ENCODE measurements around the gene C2orf81.
"Not testable (repeated sequence)": the region's sequence is repeated elsewhere in the genome, so short reads cannot be mapped to it uniquely, and the experiment has no call there.

The C2orf81 gene

DNA sequence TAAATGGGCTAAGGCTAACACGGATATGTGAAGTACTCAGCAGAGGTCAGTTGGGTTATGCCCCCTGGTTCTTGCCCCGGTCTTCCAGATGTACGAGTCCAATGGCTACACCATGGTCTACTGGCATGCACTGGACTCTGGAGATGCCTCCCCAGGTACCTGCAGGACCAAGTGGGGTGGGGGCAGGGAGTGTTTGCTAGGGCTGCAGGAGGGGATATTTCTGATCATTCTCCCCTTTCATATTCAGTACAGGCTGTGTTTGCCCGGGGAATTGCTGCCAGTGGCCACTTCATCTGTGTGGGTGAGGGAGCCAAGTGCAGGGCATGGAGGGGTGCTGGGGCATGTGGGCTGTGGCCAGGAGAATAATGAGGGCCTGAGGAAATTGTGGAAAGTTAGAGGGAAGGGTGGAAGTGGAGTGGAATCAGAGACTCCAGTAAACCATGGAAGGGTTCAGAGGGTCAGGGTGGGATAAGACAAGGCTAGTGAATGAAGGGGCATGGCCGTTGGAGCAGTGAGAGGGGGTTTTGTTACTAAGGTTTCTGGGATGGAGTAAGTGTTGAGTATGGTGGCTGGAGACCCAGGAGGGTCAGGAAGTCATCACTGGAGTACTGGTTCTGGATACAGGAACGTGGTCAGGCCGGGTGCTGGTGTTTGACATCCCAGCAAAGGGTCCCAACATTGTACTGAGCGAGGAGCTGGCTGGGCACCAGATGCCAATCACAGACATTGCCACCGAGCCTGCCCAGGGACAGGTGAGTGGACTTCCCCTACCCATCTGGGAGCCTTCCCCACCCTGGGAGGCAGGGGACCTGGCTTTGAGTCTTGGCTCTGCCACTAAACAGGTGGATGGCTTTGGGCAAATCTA, 2.0 kb upstream of the C2orf81 start:
- DNase-seq (ENCODE audit: low read depth in 2 of 2, low spot score in 1 of 2): no peak

DNA sequence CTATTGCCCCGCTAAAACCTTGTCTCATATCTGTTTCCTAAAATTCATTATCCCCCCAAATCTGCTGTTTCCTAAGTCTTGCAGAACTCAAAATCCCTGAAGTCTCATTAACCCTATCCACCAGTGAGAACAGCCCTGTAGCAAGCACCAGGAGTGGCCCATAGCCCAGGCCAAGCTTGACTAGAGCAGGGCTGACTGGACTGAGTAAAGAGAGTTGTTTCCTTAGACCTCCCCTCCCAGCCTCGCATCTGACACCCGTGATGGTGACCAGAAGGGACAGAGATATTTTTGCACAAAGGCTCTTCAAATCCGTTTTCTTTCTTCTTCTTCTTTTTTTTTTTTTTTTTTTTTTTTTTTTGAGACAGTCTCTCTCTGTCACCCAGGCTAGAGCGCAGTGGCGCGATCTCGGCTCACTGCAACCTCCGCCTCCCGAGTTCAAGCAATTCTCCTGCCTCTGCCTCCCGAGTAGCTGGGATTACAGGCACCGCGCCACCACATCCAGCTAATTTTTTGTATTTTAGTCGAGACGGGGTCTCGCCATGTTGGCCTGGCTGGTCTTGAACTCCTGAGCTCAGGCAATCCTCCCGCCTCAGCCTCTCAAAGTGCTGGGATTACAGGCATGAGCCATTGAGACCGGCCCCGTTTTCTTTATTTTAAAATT, 846 bp downstream of the C2orf81 start:
- not testable (repeated sequence) for DNase-seq (ENCODE audit: low read depth in 2 of 2, low spot score in 1 of 2)

- no peak for DNase-seq (ENCODE audit: low read depth in 2 of 2, low spot score in 1 of 2)
Observed at GRCh38 chr2:74420006-74420405, 1.4 kb downstream of the C2orf81 start.

DNA sequence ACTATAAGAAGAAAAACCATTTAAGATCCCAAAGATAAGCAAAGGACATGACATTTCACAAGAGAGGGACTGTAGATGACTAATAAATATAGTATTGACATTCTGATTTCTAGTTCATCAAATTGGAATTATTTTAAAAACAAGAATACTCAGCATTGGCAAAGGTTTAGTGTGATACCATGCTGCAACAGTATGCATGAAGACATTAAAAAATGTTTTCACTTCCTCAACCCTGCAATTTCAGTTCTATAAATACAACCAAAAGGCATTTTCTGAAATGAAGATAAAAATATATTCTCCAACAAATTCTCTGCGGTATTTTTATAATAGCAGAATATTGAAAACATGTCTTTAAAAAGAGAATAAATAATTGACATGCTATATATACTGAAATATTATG, 2.1 kb downstream of the C2orf81 start:
- no peak for DNase-seq (ENCODE audit: low read depth in 2 of 2, low spot score in 1 of 2)

- no peak for DNase-seq (ENCODE audit: low read depth in 2 of 2, low spot score in 1 of 2)
Observed at GRCh38 chr2:74418312-74418711, 3.1 kb downstream of the C2orf81 start.

- DNase-seq (ENCODE audit: low read depth in 2 of 2, low spot score in 1 of 2): no peak
Observed at GRCh38 chr2:74417763-74418162, 3.7 kb downstream of the C2orf81 start.

- no peak for DNase-seq (ENCODE audit: low read depth in 2 of 2, low spot score in 1 of 2)
Observed at GRCh38 chr2:74417197-74417596, 4.2 kb downstream of the C2orf81 start.

DNA sequence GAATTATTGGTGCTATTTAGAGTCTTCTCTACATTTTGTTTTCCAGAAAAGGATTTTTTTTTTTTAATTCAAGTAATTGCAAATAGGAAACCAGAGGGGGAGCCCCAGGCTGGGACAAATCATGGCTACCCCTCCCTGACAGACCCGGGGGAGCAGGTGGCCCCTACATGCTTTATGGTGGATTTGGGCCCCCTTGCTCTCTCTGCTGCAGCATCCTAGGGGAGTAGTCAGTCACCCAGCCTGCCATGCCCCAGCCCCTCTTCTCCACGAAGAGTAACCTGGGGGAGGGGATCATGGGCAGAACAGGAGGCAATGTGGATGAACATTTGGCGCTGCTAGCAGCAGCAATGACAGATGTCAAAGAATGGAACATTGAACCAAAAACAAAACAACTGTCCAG, 4.6 kb downstream of the C2orf81 start:
- no peak for DNase-seq (ENCODE audit: low read depth in 2 of 2, low spot score in 1 of 2)

GRCh38 chr2:74415762-74416395, 5.5 kb downstream of the C2orf81 start:
- no peak for DNase-seq (ENCODE audit: low read depth in 2 of 2, low spot score in 1 of 2)

DNA sequence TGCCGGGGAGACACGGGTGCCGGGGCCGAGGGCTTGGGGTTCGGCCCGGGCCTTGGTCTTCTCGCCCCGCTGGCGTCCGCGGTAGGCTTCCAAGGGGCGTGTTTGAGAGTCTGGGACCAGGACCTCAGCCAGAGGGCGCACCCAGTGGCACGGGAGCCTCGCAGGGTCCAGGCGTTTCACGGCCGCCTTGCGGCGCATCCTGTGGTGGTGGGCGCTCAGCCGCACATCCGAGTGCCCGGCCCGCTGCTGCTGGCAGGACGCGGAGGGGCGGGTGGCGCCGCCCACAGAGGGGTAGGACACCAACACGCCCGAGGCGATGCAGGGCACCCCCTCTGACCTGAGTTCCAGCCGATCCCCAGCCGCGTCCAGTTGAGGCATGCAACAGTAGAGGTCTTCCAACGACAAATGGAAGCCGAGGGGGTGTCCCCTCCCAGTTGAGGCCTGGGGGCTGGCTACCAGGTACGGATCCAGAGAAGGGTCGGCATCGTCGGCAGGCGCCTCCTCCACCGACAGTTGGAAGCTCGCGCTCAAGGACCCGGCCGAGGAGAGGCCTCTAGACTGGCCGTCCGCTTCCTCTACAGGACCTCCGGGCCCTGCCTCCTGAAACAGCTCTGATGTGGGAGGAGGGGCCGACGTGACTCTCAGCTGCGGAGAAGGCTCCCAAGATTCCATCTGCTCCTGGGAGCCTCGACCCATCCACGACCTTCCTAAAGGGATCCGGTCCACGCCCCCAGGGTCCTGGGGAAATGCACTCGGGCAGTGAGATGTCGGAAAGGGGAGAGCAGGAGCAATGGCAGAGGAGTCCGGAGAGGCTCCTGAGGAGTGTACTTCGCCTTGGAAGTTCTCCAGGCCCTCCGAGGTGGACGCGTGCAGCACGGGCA, 6.3 kb downstream of the C2orf81 start:
- no peak for DNase-seq (ENCODE audit: low read depth in 2 of 2, low spot score in 1 of 2)

- DNase-seq (ENCODE audit: low read depth in 2 of 2, low spot score in 1 of 2): no peak
Observed at GRCh38 chr2:74414441-74414840, 7.0 kb downstream of the C2orf81 start.

- DNase-seq (ENCODE audit: low read depth in 2 of 2, low spot score in 1 of 2): no peak
Observed at GRCh38 chr2:74413001-74413698, 8.3 kb downstream of the C2orf81 start.

DNA sequence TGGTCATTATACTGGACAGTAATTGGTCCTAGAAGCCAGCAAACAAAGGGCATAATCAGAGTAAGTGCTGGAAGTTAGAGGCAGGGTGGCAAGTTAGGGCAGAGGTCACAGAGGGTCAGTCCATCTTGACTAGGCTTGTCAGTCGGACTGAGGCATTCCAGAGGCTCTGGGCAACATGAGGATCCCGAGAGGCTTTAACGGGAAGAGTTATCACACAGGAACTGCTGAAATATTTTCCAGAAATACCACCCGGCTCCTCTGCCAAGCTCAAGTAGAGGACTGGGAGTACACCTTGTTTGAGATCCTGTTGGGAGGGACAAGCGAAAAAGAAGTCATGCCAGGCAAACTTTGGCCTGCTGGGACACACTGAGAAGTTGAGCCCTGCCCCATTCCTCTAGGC, 13.7 kb downstream of the C2orf81 start:
- no peak for DNase-seq (ENCODE audit: low read depth in 2 of 2, low spot score in 1 of 2)

DNA sequence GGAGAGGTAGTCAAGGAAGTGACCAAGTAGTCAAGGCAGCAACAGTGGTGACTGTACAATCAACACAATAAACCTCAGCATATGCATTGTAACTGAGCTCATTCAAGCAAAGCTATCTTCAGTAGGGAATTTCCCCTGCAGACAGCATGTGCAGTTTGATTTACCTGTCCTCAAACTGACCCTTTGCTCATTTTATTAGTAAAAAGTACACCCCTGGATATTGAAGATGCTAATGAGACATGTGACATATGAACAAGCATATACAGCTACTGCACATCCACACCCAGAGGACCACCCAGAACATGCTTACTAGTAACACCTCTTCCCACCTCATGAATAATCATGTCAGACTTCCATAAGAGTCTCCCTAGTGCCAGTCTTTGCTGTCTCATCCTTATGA, 15.4 kb downstream of the C2orf81 start:
- DNase-seq (ENCODE audit: low read depth in 2 of 2, low spot score in 1 of 2): no peak

DNA sequence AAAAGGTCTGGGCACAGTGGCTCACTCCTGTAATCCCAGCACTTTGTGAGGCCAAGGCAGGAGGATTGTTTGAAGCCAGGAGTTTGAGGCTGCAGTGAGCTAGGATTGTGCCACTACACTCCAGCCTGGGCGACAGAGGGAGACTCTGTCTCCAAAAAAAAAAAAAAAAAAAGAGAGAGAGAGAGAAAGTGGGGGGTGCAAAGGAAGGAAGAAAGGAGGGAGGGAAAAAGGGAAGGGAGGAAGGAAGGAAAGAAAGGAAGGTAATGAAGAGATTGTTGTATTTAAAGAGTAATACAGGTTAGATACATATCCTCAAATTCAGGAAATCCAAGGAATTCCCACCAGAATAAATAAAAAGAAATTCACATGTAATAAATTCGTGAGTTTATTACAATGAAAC, 19.5 kb downstream of the C2orf81 start:
- DNase-seq (ENCODE audit: low read depth in 2 of 2, low spot score in 1 of 2): no peak

DNA sequence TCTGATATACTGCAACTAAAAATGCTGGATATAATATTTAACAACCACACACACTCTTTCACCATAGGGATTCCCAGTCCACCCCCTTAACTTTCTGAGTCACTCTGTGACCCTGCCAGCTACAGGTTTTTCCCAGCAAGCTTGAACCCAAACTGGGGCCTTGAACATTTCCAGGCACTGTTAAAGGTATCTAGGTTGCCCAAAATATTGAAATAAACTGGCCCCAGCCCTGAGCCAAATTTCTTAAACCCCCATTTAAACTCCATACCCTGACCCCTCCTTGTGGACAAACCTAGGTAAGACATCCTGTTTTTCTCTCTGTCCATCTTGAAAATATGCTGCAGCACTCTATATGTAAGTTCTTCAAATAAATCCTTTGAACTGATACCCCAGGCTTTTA, 21.6 kb downstream of the C2orf81 start:
- no peak for DNase-seq (ENCODE audit: low read depth in 2 of 2, low spot score in 1 of 2)

- DNase-seq (ENCODE audit: low read depth in 2 of 2, low spot score in 1 of 2): no peak
Observed at GRCh38 chr2:74396149-74396548, 25.3 kb downstream of the C2orf81 start.

- DNase-seq (ENCODE audit: low read depth in 2 of 2, low spot score in 1 of 2): no peak
Observed at GRCh38 chr2:74393525-74393924, 27.9 kb downstream of the C2orf81 start.

- no peak for DNase-seq (ENCODE audit: low read depth in 2 of 2, low spot score in 1 of 2)
Observed at GRCh38 chr2:74392449-74392743, 29.0 kb downstream of the C2orf81 start.

- peak; percentile 93 to 94 for DNase-seq (ENCODE audit: low read depth in 2 of 2, low spot score in 1 of 2)
Observed at GRCh38 chr2:74391580-74392448, 29.6 kb downstream of the C2orf81 start.
